ENCODE measurements around the gene NAA38.
A peak's percentile ranks its signal among the peaks of the same experiment; 100 is the strongest.

NAA38 gene

DNA sequence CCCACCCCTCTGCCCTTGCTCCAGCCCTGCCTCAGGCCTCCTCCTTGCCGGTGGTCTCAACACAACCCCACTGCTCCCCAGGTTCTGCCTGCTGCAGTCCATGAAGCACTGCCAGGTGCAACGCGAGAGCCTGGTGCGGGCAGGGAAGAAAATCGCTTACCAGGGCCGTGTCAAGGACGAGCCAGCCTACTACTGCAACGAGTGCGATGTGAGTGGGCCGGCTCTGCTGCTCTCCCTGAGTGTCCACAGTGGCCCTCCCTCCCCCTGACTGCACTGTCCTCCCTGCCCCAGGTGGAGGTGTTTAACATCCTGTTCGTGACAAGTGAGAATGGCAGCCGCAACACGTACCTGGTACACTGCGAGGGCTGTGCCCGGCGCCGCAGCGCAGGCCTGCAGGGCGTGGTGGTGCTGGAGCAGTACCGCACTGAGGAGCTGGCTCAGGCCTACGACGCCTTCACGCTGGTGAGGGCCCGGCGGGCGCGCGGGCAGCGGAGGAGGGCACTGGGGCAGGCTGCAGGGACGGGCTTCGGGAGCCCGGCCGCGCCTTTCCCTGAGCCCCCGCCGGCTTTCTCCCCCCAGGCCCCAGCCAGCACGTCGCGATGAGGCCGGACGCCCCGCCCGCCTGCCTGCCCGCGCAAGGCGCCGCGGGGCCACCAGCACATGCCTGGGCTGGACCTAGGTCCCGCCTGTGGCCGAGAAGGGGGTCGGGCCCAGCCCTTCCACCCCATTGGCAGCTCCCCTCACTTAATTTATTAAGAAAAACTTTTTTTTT, 4.3 kb downstream of the NAA38 start:
- H3K27me3 ChIP-seq (replicated peaks; ENCODE audit: insufficient read depth, low read length): no peaks in the 10 kb centered on the region
- H3K36me3 ChIP-seq (replicated peaks; ENCODE audit: insufficient read depth, low read length): no peaks in the 10 kb centered on the region
- no peak overlapping the region for H3K4me3 ChIP-seq (ENCODE audit: low read length)
- peaks cover 10% of the 10 kb centered on the region; the same call in 1 of the 2 replicates for H3F3A ChIP-seq (ENCODE audit: insufficient read depth, low read length)
- DNase-seq: no peak
- H3K9me2 ChIP-seq (replicated peaks; ENCODE audit: insufficient read depth, low read length): no peaks in the 10 kb centered on the region
- H3K4me1 ChIP-seq (ENCODE audit: low read length): peaks cover 13% of the 10 kb centered on the region
- H3K27ac ChIP-seq (ENCODE audit: low read length): no peak overlapping the region
- TF ChIP-seq, protein P1, sequence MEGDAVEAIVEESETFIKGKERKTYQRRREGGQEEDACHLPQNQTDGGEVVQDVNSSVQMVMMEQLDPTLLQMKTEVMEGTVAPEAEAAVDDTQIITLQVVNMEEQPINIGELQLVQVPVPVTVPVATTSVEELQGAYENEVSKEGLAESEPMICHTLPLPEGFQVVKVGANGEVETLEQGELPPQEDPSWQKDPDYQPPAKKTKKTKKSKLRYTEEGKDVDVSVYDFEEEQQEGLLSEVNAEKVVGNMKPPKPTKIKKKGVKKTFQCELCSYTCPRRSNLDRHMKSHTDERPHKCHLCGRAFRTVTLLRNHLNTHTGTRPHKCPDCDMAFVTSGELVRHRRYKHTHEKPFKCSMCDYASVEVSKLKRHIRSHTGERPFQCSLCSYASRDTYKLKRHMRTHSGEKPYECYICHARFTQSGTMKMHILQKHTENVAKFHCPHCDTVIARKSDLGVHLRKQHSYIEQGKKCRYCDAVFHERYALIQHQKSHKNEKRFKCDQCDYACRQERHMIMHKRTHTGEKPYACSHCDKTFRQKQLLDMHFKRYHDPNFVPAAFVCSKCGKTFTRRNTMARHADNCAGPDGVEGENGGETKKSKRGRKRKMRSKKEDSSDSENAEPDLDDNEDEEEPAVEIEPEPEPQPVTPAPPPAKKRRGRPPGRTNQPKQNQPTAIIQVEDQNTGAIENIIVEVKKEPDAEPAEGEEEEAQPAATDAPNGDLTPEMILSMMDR (IDR thresholded peaks at IDR 0.05; ENCODE audit: low read length): no peak
- no peak for TF ChIP-seq EZH2 (optimal IDR thresholded peaks at IDR 0.05; ENCODE audit: low read depth, low read length)
- TF ChIP-seq EZH2phosphoT487 (IDR thresholded peaks at IDR 0.05; ENCODE audit: low read length): no peak
- H3K9ac ChIP-seq (ENCODE audit: low read length): no peak overlapping the region
- H2AFZ ChIP-seq (ENCODE audit: low read length): no peak overlapping the region
- H4K20me1 ChIP-seq (ENCODE audit: insufficient read depth, low read length): no peaks in the 10 kb centered on the region
- no peak overlapping the region for H3K4me2 ChIP-seq (ENCODE audit: low read depth, low read length)
- no peaks in the 10 kb centered on the region for H3K9me3 ChIP-seq (replicated peaks; ENCODE audit: insufficient read depth, low read length)
- peaks cover 17% of the 10 kb centered on the region for H3K79me2 ChIP-seq (ENCODE audit: low read length)

DNA sequence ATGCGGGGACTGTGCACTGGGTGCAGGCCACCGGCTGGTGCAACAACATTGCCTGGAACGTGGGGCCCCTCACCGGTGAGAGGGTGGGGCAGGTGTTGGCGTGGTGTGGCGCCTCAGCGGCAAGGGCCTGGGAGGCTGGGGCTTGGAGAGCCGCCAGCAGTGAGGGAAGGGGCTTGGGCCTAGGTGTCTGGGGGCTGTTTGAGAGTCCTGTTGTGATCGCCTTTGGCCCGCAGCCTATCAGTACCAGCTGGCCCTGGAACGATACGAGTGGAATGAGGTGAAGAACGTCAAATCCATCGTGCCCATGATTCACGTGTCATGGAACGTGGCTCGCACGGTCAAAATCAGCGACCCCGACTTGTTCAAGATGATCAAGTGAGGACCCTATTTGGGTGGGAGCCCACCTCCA, 5.1 kb downstream of the NAA38 start:
- H3K9me3 ChIP-seq (replicated peaks; ENCODE audit: insufficient read depth, low read length): no peaks in the 10 kb centered on the region
- no peak overlapping the region for H3K4me3 ChIP-seq (ENCODE audit: low read length)
- no peak overlapping the region for H3K27ac ChIP-seq (ENCODE audit: low read length)
- no peak overlapping the region for H2AFZ ChIP-seq (ENCODE audit: low read length)
- peaks cover 13% of the 10 kb centered on the region for H3K4me1 ChIP-seq (ENCODE audit: low read length)
- peak overlapping the region; percentile 46; the same call in 1 of the 2 replicates for H3K4me2 ChIP-seq (ENCODE audit: low read depth, low read length)
- TF ChIP-seq EZH2 (optimal IDR thresholded peaks at IDR 0.05; ENCODE audit: low read depth, low read length): no peak
- TF ChIP-seq, protein P1 (IDR thresholded peaks at IDR 0.05; ENCODE audit: low read length): no peak
- H3K79me2 ChIP-seq (ENCODE audit: low read length): peaks cover 16% of the 10 kb centered on the region
- H3K9me2 ChIP-seq (replicated peaks; ENCODE audit: insufficient read depth, low read length): no peaks in the 10 kb centered on the region
- no peaks in the 10 kb centered on the region for H4K20me1 ChIP-seq (ENCODE audit: insufficient read depth, low read length)
- H3K9ac ChIP-seq (ENCODE audit: low read length): no peak overlapping the region
- peaks cover 10% of the 10 kb centered on the region; the same call in 1 of the 2 replicates for H3F3A ChIP-seq (ENCODE audit: insufficient read depth, low read length)
- H3K36me3 ChIP-seq (replicated peaks; ENCODE audit: insufficient read depth, low read length): no peaks in the 10 kb centered on the region
- DNase-seq: no peak
- no peaks in the 10 kb centered on the region for H3K27me3 ChIP-seq (replicated peaks; ENCODE audit: insufficient read depth, low read length)

DNA sequence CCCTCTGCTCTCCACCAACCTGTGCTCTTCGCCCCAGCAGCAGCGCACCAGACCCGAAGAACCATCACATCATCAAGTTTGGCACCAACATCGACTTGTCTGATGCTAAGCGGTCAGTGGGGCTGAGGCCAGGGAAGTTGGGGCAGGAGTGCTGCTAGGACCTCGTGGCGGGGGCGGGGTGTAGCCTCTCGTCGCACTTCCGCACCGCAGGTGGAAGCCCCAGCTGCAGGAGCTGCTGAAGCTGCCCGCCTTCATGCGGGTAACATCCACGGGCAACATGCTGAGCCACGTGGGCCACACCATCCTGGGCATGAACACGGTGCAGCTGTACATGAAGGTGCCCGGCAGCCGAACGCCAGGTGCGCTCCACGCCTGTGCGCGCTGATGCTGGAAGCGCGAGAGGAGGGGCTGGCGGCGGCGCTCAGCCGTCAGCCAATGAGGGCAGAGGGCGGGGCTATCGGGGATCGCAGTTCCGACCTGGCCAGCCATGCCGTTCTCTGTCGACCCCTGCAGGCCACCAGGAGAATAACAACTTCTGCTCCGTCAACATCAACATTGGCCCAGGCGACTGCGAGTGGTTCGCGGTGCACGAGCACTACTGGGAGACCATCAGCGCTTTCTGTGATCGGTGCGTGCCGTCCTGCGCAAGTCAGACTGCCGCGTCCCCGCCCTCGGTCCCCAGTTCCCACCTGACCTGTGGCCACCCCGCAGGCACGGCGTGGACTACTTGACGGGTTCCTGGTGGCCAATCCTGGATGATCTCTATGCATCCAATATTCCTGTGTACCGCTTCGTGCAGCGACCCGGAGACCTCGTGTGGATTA, 5.7 kb downstream of the NAA38 start:
- Histone ChIP-seq H3K4me1 (ENCODE audit: low read length) (peaks cover 13% of the 10 kb centered on the region), H4K20me1 (ENCODE audit: insufficient read depth, low read length) (no peaks in the 10 kb centered on the region), H3K36me3 (replicated peaks; ENCODE audit: insufficient read depth, low read length) (no peaks in the 10 kb centered on the region), H3K79me2 (ENCODE audit: low read length) (peaks cover 16% of the 10 kb centered on the region), H3K27me3 (replicated peaks; ENCODE audit: insufficient read depth, low read length) (no peaks in the 10 kb centered on the region), H3K4me3 (ENCODE audit: low read length) (peak overlapping the region; percentile 64), H3K9ac (ENCODE audit: low read length) (peak overlapping the region; percentile 45), H3K27ac (ENCODE audit: low read length) (no peak overlapping the region), H3K9me2 (replicated peaks; ENCODE audit: insufficient read depth, low read length) (no peaks in the 10 kb centered on the region), H3K9me3 (replicated peaks; ENCODE audit: insufficient read depth, low read length) (no peaks in the 10 kb centered on the region), H2AFZ (ENCODE audit: low read length) (peak overlapping the region; percentile 55; the same call in 1 of the 2 replicates), H3F3A (ENCODE audit: insufficient read depth, low read length) (peaks cover 6% of the 10 kb centered on the region; the same call in 1 of the 2 replicates), H3K4me2 (ENCODE audit: low read depth, low read length) (peak overlapping the region; percentile 80)
- TF ChIP-seq, protein P1 (IDR thresholded peaks at IDR 0.05; ENCODE audit: low read length): peak; percentile 91
- no peak for TF ChIP-seq EZH2 (optimal IDR thresholded peaks at IDR 0.05; ENCODE audit: low read depth, low read length)
- DNase-seq: peak; percentile 95
